CD4-positive, alpha-beta T cell (primary cell): Measurements from ENCODE around the gene CDH4. TPM values are rescaled to one million over a fixed set of nuclear protein-coding genes. Genes with fewer than 3 reads are reported as not detected.

Experiments used
- ATAC-seq: fragments of 200-7000 bp; cut with Tn5 transposase; one replicate; pipeline ENCODE4 v1.10.0; 2022; ENCODE audit warnings: mild to moderate bottlenecking; ENCODE audit not compliant: poor library complexity
- CTCF ChIA-PET: fragments of 350-600 bp; sonication (Branson Sonifier 250); formaldehyde crosslinking; loops from one replicate; lab custom pipeline; 2021; ENCODE audit warnings: antibody characterized with exemption, inconsistent platforms; lab: Charles Lee
- POLR2A ChIA-PET: fragments of 350-600 bp; sonication (Branson Sonifier 250); formaldehyde crosslinking; loops from one replicate; lab custom pipeline; 2021; ENCODE audit warnings: antibody characterized with exemption, inconsistent platforms; lab: Charles Lee
- DNase-seq, 14 experiments: peaks; one replicate each; pipeline ENCODE4 v3.0.0-alpha.2; 2013 to 2020; ENCODE audit warnings: mixed read lengths in 2 of 14
- H3K27ac ChIP-seq, 2 donors: one replicate each; pipeline versions ENCODE4 v1.5.1 to v1.7.0; 2013; ENCODE audit warnings: low read length in 2 of 2, low read depth in 1 of 2, mild to moderate bottlenecking in 1 of 2
- H3K27me3 ChIP-seq, 2 experiments: 1 replicate in 1 of 2; 2 replicates in 1 of 2; pipeline versions ENCODE4 v1.6.1 to v1.7.0; 2013; ENCODE audit warnings: low read length in 2 of 2, control low read depth in 1 of 2, mild to moderate bottlenecking in 1 of 2, moderate library complexity in 1 of 2; ENCODE audit not compliant: insufficient read depth in 2 of 2, control insufficient read depth in 1 of 2
- H3K36me3 ChIP-seq: one replicate; pipeline ENCODE4 v1.6.1; 2013; ENCODE audit warnings: low read length, control low read depth; ENCODE audit not compliant: insufficient read depth
- H3K4me1 ChIP-seq: one replicate; pipeline ENCODE4 v1.6.1; 2013; ENCODE audit warnings: low read length, control low read depth; ENCODE audit not compliant: insufficient read depth
- H3K4me3 ChIP-seq: one replicate; pipeline ENCODE4 v1.5.1; 2013; ENCODE audit warnings: mild to moderate bottlenecking, low read length, moderate library complexity
- H3K9me3 ChIP-seq, 2 experiments: 1 replicate in 1 of 2; 2 replicates in 1 of 2; pipeline versions ENCODE4 v1.6.1 to v1.7.0; 2013; ENCODE audit warnings: low read length in 2 of 2, mild to moderate bottlenecking in 2 of 2, control low read depth in 1 of 2, moderate library complexity in 1 of 2; ENCODE audit not compliant: control insufficient read depth in 1 of 2, insufficient read depth in 1 of 2
- H3K27ac Mint-ChIP-seq: one replicate; pipeline ENCODE4 v1.8.0; 2020; ENCODE audit warnings: mixed read lengths
- H3K27me3 Mint-ChIP-seq: one replicate; pipeline ENCODE4 v1.8.0; 2021; ENCODE audit warnings: mixed read lengths
- H3K36me3 Mint-ChIP-seq: one replicate; pipeline ENCODE4 v1.8.0; 2021; ENCODE audit warnings: low read depth, mixed read lengths
- H3K4me1 Mint-ChIP-seq: one replicate; pipeline ENCODE4 v1.8.0; 2021; ENCODE audit warnings: low read depth, mixed read lengths
- H3K4me3 Mint-ChIP-seq: one replicate; pipeline ENCODE4 v1.8.0; 2020; ENCODE audit warnings: mild to moderate bottlenecking, mixed read lengths
- H3K9me3 Mint-ChIP-seq: one replicate; pipeline ENCODE4 v1.8.0; 2020; ENCODE audit warnings: mixed read lengths
- CTCF ChIP-seq: fragments of 200-600 bp; IDR thresholded peaks from one replicate; pipeline ENCODE4 v1.8.0; 2022; ENCODE audit warnings: antibody characterized with exemption, mild to moderate bottlenecking
- intact Hi-C, 2 experiments: fragments of 100-400 bp; cut with DNase I in 1 of 2; cut with micrococcal nuclease in 1 of 2; formaldehyde crosslinking; loops; one replicate each; pipeline versions ENCODE4 v1.15.1 to v1.9.0; 2023 to 2025; cut with DNase I, micrococcal nuclease
- total RNA-seq, 174 experiments: library from RNA in 2 of 174; stranded (reverse) in 2 of 174; gene quantifications; one replicate each; pipeline ENCODE4 v1.2.3 and lab custom pipeline; 2021 to 2026

The CDH4 gene
- total RNA-seq, 2 experiments from 2014 or later: 0.11 TPM

GRCh38 chr20:61799928-61800327 lies 547.9 kb downstream of the CDH4 start:
- H3K27me3 Mint-ChIP-seq: peaks cover 11% of the 10 kb centered on the region
- Histone ChIP-seq H3K27me3 (no peaks in the 10 kb centered on the region), H3K9me3 (peaks cover 0 to 25% of the 10 kb centered on the region in 2 experiments), H3K4me1 (no peaks in the 10 kb centered on the region), H3K4me3 (no peak overlapping the region), H3K36me3 (no peaks in the 10 kb centered on the region), H3K27ac (no peak overlapping the region)
- no peak for ATAC-seq
- no peak for TF ChIP-seq CTCF
- H3K27ac Mint-ChIP-seq: no peak overlapping the region
- H3K36me3 Mint-ChIP-seq: no peaks in the 10 kb centered on the region
- H3K9me3 Mint-ChIP-seq: no peaks in the 10 kb centered on the region
- H3K4me1 Mint-ChIP-seq: no peaks in the 10 kb centered on the region
- POLR2A ChIA-PET: no interaction called here
- no peak overlapping the region for H3K4me3 Mint-ChIP-seq
- DNase-seq: no peak
- CTCF ChIA-PET: no interaction called here
- intact Hi-C loops: no loop called here

- H3K9me3 ChIP-seq: peaks cover 0 to 25% of the 10 kb centered on the region in 2 experiments
- no peaks in the 10 kb centered on the region for H3K27me3 ChIP-seq
- TF ChIP-seq CTCF: no peak
- Mint-ChIP-seq H3K27me3 (peaks cover 11% of the 10 kb centered on the region), H3K36me3 (no peaks in the 10 kb centered on the region), H3K4me3 (no peak overlapping the region), H3K4me1 (no peaks in the 10 kb centered on the region), H3K27ac (no peak overlapping the region), H3K9me3 (no peaks in the 10 kb centered on the region)
- ChIA-PET CTCF (no interaction called here), POLR2A (no interaction called here)
- H3K27ac ChIP-seq: no peak overlapping the region
- ATAC-seq (no peak), DNase-seq (no peak)
- intact Hi-C loops: no loop called here
- no peak overlapping the region for H3K4me3 ChIP-seq
- no peaks in the 10 kb centered on the region for H3K4me1 ChIP-seq
- H3K36me3 ChIP-seq: no peaks in the 10 kb centered on the region
These were observed 548.5 kb downstream of the CDH4 start for GRCh38 chr20:61800359-61801064.

- Mint-ChIP-seq H3K4me3 (no peak overlapping the region), H3K4me1 (no peaks in the 10 kb centered on the region), H3K27me3 (peaks cover 11% of the 10 kb centered on the region), H3K27ac (no peak overlapping the region), H3K36me3 (no peaks in the 10 kb centered on the region), H3K9me3 (no peaks in the 10 kb centered on the region)
- TF ChIP-seq CTCF: no peak
- no peak for ATAC-seq
- Histone ChIP-seq H3K4me3 (no peak overlapping the region), H3K9me3 (peaks cover 0 to 25% of the 10 kb centered on the region in 2 experiments), H3K4me1 (no peaks in the 10 kb centered on the region), H3K36me3 (no peaks in the 10 kb centered on the region), H3K27me3 (no peaks in the 10 kb centered on the region), H3K27ac (no peak overlapping the region)
- intact Hi-C loops: no loop called here
- CTCF ChIA-PET: no interaction called here
- POLR2A ChIA-PET: no interaction called here
- no peak for DNase-seq
These were observed 549.0 kb downstream of the CDH4 start for GRCh38 chr20:61801065-61801360.
